ENCODE results near the gene P3H2.

- TF ChIP-seq CTCF (IDR thresholded peaks at IDR 0.05) (no peak), POLR2A (IDR thresholded peaks at IDR 0.05) (no peak)
Measured at GRCh38 chr3:190042558-190042957, 78.1 kb downstream of the P3H2 start.
